ENCODE data around the gene NPDC1.

NPDC1 gene

DNA sequence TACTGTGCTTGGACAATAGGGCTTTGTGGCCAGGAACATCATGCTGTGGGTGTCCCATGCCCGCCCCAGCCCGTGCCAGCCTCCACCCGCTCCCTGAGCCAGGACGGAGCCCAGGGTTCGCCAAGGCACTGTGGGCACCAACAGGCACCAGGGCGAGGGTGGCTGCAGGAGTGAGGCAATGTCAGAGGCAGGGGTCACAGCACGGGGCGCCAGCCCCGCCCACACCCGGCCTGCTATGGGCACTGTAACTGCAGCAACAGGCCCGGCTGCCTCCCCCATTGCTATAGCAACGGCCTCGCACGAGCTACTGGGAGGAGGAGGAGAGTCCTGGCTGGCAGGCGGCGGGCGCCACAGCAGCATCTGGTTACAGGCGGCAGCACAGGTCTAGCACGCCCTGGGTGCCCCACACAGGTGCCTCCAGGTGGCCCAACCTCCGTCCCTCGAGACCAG, 20.4 kb downstream of the NPDC1 start:
- DNase-seq (ENCODE audit: low spot score): no peak

DNA sequence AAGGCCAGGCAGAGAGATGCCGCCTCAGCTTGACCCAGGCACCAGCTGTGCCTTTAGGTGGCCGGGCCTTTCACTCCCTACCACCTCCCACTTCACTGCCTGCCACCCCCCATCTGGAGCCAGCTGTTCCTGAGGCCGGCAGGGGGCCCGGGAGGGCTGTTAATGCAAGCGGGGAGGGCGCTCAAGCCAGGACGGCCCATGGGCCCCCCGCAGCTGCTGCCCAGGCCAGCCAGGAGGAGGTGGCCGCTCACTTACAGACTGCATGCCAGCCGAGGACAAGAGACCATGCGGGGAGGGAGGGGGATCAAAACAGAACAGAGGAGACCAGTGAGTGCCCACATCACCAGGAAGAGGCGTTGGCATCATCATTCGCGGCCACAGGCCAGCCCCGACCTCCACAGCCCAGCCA, 22.4 kb downstream of the NPDC1 start:
- no peak for DNase-seq (ENCODE audit: low spot score)

DNA sequence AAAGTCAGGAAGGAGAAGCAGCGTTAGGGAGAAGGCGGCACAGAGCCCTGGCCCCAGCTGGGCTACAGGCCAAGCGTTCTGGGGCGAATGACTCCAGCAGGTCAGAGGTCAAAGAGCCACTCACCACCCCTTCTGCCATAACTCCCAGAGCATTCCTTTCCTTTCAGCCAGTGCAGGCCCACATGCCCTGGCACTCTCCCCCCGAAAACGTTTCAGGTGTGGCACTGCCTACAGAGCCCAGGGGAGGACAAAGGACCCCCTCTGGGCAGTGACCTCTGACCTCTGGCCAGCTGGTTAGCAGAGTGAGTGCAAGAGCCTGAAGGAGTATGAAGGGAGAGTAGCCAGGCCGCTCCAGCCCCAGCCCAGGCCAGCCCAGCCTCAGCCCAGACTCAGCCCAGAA, 22.8 kb downstream of the NPDC1 start:
- DNase-seq (ENCODE audit: low spot score): no peak

DNA sequence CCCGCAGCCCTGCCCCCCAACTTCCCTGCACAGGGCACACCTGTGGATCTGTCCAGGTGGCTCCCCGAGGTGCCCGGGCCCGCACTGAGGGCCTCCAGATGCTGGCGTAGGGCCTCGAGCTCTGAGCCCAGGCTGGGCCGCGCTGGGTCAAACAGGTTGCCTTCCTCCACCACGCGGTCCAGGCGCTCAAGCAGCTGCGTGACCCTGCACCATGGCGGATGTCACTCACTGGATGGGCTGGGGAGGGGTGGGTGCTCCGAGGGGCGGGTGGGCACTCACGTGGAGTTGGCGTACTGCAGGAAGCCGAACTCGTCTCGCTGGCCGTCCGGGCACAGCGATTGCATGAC, 23.3 kb downstream of the NPDC1 start:
- no peak for DNase-seq (ENCODE audit: low spot score)

DNA sequence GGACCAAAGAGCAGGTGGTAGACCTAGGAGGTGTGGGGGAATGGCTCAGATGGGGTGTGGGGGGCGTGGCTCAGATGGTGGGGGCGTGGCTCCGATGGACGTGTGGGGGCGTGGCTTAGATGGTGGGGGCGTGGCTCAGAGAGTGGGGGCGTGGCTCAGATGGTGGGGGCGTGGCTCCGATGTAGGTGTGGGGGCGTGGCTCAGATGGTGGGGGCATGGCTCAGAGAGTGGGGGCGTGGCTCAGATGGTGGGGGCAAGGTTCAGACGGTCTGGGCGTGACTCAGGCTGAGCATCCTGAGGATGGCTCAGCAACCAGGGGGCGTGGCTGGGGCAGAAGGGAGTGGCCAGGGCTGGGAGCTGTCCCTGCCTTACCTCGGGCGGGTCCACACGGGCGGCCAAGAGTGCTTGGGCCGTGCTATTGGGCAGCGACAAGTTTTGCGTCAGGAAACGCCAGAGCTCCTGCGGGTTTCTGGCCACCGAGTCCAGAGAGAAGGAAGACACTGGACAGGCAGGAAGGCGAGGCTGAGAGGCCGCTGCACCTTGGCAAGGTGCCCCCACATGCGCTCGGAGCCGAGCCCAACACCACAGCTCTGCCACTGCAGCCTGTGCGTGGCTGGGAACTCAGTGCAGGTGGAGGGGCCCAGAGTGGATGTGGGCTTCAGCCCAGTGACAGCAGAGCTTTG, 23.9 kb downstream of the NPDC1 start:
- peak; percentile 72 for DNase-seq (ENCODE audit: low spot score)

DNA sequence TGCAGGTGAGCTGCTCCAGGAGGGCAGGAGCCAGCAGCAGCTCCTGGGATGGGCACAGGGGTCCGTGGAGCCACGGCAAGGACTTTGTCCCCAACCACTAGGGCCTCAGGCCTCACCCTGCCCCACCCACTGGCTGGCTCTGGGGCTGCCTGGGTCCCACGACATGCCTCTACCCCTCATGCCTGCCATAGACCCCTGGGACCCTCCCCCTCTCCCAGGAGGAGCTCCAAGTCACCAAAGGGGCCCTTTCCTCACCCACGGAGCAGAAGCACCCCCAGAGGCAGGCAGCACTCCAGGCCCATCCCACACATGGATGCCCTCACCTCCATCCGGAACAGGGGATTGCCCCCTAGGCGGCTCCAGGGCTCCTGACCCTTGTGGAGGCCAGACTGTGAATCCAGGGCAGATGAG, 24.4 kb downstream of the NPDC1 start:
- no peak for DNase-seq (ENCODE audit: low spot score)

DNA sequence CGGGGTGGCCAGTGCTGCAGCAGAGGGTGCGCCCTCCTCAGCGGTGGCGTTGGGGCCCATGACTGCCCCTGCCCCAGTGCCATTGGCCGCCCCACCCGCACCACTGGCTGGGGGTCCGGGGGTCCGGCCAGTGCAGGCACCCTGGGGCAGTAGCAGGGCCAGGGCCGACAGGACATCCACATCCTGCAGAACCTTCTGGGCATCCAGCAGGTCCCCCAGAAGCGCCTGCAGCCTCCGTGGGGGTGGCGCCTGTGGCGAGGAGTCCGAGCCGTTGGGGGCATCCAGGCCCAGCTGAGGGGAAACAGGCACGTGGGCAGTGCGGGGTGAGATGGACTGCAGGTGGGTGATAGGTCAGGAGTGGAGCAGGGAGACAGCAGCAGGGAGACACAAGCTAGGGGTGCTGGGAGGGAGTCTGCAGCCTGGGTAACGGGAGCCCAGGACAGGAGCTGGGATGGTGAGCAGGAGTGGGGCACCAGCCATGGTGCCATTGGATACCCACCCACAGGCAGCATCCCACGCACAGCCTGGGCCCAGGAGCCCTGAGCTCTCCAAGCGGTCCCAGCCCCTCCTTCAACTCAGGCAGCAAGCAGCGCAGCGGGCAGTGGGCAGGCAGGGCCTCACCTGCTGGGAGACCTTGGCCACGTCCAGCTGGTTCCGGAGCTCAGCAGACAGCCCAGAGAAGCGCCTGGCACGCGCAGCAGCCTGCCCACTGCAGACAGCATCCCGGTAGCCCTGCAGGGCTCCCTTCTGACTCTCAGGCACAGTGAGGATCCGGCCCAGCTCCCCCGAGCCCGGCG, 25.0 kb downstream of the NPDC1 start:
- no peak for DNase-seq (ENCODE audit: low spot score)

DNA sequence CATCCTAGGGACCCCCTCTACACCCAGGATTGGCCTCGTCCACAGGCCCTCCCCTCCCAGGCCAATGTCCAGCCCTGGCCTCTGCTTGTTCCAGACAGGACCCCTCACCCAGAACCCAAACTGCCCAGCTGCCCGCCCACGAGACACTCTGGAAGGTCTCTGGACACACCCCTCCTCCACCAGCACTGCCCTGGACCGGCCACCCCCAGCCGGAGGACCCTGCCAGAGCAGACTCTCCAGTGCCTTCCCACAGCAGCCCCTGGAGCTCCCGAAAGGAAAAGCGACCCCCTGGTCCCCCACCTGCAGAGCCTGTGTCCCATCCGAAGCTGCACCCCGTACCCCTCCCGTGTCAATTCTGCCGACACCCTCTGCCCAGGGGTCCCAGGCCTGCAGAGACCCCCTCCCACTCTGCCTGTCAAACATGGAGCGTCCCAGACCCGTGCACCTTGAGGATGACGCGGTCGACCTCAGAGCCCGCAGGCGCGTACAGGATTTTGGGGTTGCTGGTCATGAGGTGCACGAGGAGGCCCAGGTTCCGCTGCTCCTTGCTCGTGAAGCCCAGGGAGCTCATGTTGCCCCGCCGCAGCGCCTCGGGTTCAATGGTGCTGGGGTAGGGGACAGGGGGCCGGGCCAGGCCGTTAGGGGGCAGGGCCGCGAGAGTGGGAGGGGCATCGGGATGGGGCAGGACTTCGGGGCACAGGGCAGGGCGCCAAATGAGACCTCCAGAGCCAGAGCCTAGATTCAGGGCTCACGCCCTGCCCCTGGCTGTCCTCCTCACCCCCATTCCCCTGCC, 25.9 kb downstream of the NPDC1 start:
- DNase-seq (ENCODE audit: low spot score): no peak

DNA sequence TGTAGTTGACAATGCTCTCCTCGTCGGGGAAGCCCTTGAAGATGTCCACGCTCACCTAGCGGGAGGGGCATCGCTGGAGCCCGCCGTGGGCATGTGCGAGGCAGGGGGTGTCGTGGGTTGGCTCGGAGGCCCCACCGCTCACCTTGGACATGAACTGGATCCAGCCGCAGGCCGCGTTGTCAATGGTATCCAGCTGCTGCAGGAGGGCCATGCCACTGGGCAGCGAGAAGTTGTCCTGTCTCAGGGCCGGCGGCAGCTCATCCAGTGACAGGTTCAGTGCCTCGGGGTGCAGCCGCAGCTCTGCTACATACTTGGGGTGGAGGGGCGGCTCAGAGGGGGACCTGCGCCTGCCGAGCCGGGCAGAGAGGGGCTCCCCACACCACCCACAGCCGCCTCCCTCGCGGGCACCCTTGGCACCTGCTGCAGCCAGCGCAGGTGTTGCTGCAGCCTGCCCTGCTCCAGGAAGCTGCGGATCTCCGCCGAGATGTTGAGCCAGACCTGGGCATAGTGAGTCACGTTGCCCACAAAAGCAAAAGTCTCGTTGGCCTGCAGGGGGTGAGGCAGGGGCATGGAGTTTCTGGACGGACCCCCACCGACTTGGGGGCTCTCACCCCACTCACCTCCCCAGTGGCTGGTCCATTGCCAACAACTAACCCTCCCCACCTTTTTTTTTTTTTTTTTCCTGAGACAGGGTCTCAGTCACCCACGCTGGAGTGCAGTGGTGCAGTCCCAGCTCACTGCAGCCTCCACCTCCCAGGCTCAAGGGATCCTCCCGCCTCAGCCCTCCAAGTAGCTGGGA, 27.0 kb downstream of the NPDC1 start:
- no peak for DNase-seq (ENCODE audit: low spot score)

DNA sequence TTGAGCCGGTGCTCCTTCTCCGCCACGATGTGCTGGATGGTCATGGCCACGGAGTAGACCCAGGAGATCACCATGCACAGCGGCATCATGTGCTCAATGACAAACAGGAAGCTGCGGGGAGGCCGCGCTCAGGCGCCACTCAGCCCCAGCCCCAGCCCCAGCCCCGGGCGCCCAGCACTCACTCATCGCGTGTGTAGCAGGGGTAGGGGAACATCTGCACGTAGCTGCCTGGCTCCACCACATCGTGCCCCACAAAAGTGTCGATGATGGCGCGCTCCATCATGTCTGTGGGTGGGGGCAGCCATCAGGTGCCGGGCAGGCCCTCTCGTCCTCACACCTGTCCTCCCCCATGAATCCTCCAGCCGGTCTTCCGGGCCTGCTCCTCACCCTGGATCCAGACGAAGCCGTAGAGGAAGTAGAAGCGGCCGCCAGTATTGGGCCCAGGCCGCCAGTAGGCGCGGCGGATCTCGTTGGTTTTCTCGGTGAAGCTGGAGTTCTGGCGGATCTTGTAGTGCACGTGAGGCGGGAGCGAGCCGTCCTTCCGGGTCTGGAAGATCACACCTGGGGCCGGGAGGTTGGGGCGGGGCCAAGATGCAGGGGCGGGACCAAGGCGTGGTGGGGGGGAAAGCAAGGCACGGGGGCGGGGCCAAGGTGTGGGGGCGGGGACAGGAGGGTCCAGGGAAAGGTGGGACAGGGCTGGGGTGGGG, 28.0 kb downstream of the NPDC1 start:
- no peak for DNase-seq (ENCODE audit: low spot score)

DNA sequence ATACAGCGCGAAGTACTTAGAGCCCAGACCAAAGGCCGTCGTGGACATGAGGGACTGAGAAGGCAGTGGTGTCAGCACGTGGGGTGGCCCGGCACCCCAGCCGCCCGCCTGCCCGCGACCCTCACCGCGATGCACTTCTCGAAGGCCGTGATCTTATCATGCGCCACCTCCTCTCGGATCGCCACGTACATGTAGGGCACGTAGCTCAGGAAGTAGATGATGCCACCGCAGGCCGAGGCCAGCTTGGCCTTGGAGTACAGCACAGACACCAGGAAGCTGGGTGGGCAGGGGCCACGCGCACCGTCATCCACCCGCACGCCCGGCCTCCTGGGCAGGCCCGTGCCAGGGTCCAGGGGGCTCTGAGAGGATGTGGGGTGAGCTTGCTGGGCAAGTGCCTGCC, 28.9 kb downstream of the NPDC1 start:
- DNase-seq (ENCODE audit: low spot score): no peak

DNA sequence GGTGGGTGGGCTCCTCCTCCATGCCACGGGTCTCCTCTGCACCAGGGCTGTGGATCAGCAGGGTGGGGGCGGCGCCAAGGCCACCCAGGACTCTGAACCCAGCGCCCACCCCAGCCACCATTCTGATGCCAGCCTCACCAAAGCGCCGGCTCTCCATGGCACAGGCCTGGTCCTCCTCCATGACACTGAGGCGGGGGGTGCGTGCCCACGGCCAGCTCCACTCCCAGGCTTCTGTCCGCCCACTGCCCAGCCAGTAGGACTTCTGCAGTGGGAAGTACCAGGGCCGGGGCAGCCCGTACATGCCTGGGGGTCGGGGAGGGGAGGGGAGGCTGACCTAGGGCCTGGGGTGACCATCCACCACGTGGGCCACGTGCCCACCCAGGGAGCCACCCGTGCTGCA, 29.5 kb downstream of the NPDC1 start:
- DNase-seq (ENCODE audit: low spot score): no peak

DNA sequence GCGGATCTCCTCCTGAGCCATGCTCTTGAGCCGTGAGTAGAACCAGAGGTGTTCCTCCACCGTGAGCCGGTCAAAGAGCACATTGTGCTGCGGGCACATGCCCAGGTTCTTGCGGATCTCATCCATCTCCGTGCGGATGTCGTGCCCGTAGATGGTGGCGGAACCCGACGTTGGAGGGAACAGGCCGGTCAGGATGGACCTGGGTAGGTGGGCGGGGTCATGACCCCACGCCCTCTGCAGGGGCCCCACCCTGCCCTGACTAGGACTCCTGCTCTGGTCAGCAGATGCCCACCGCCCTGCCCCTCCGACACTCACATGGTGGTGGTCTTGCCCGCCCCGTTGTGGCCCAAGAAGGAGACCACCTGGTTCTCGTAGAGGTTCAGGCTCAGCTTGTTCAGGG, 30.0 kb downstream of the NPDC1 start:
- no peak for DNase-seq (ENCODE audit: low spot score)

DNA sequence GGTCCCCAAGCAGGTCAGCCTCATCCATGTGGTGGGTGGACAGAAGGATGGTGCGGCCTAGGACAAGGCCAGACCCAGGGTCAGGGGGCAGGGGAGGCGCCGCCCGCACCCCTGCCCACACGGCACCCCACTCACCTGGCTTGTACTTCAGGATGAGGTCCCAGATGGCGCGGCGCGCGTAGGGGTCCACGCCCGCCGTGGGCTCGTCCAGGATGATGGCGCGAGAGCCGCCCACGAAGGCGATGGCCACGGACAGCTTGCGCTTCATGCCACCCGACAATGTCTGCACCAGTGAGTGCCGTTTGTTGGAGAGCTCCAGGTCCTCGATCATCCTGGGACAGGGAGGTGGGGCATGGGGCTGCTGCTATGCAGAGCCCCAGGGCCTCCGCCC, 30.4 kb downstream of the NPDC1 start:
- DNase-seq (ENCODE audit: low spot score): no peak

DNA sequence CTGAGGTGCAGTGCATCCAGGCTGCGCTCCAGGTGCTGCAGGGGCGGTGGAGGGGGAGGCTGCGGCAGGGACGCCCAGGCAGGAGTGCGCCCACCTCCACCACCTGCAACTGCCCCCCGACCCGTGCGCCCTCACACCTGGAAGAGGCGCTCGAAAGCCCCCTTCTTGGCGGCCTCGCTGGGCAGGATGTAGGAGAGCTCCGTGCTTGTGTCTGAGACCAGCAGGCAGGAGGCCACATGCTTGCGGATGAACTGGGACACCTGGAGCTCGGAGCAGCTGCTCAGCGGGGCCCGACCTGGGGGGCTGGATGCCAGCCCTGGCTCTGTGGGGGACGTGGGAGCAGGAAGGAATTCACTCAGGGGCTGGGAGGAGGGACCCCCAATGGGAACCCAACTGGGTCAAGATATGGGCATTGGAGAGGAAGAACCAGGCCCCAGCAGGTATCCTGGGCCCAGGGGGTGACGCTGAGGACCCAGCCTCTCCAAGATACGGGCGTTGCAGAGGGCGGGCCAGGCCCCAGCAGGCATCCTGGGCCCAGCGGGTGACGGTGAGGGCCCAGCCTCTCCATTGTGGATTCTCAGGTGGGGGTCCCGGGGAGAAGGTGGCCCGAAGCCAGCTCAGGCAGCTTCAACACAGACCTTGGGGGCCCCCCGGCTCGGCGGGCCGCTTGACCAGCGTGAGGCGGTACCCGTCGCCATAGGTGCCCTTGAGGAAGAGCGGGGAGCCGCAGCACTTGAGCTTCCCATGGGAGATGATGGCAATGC, 31.0 kb downstream of the NPDC1 start:
- DNase-seq (ENCODE audit: low spot score): no peak

DNA sequence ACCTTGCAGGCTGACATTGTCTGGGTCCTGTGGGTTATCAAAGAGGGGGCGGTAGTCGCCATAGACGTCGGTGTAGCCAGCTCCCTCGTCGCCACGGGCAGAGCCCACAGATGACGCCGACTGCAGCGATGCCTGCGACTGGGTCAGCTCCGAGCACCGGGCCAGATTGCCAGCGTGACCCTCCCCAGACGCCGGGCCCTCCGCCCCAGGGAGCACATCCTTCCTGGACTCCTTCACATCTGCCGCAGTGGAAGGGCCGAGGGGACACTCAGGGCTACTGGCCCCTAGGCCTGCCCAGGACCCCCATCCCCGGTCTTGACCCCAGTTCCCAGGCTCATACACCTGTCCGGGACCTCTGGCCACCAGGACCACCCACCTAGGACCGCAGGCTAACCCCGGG, 31.8 kb downstream of the NPDC1 start:
- DNase-seq (ENCODE audit: low spot score): no peak

DNA sequence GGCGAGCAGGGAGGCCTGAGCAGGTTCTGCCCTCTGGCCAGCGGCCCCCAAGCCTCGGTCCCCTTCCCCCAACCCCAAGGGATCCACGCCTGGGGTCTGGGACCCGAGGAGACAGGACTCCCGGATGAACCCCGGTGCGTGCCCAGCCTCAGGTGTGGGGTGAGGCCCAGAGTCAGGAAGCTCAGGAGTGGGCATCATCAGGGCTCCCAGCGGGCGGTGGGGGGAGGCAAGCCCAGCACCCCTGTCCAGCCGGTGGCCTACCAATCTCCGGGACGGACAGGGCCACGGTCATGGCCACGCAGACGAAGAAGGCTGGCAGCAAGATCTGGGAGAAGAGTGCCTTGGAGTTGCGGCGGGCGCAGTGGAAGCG, 32.4 kb downstream of the NPDC1 start:
- DNase-seq (ENCODE audit: low spot score): no peak

DNA sequence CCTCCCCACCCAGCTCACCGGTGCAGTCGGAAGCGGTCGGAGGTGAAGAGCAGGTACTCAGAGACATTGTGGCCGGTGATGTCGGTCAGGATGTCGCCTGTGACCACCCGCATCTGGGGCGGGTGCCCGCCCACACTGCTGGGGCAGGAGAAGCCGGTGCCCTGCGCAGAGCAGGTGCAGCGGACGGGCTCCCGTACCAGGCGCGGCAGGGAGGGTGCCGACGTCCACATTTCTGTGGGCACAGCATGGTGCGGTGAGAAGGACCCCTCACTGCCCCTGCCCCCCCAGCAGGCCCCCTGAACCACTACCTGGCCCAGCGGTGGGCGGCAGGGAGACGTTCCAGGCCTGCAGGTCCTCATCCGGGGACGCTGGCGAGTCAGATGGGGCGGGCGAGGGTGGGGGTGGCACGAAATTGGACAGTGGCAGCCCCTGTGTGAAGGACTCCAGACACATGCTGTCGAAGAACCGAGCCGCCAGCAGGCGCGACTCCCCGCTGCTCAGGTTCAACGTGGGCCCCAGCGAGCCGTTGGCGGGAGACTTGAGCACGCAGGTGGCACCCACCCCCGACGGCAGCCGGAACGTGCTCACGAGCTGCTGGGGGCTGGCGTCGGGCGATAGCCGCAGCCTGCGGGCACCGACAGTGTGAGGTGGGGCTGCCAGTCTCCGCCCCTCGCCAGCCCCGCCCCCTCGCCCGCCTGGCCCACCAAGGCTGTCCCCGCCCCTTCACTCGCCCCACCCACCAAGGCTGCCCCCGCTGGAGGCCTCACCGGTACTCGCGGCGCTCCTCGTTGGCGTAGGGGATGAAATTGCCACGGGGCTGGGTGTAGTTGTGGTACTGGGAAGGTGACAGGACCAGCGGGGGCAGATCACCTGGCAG, 33.0 kb downstream of the NPDC1 start:
- DNase-seq (ENCODE audit: low spot score): no peak

DNA sequence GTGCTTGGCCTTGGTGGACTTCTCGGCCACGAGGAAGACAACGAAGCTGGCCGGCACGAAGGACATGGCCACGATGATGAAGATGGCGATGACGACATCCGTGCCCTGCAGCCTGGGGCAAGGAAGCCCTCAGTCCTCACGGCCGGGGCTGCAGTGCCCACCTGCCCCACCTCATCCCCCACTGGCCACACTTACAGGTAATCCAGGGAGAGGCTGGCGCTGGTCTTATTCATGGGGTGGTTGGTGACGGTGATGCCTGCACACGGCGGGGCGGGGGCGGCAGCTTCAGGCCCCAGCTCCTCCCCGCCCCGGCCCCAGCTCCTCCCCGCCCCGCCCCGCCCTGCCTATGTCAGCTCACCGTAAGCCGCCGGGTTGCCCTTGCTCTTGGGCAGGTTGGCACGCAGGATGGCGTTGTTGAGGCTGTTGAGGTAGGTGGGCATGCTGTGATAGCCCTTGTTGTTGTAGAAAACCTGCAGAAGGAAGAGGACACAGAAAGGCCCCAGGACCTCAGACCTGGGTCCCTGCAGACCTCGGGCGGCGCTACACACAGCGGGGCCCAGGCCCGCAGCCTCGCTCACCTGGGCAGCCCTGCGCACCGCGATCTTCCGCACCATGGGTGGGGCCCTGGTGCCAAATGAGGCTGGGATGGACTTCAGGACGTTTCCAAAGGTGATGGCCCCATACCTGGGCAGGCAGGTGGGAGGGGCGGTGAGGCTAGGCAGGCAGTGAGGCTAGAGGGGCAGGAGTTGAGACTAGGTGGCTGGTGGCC, 33.9 kb downstream of the NPDC1 start:
- DNase-seq (ENCODE audit: low spot score): no peak
